Astrocyte (in vitro differentiated cells and primary cell): ENCODE measurements around the gene UBE2G1.

Experiments
- EZH2 ChIP-seq: IDR thresholded peaks from 2 replicates; pipeline ENCODE4 v1.6.1; 2012; ENCODE audit warnings: mild to moderate bottlenecking, low read length, inconsistent platforms; ENCODE audit not compliant: insufficient read depth
- TF ChIP-seq, protein P1 (sequence below): IDR thresholded peaks from 2 replicates; pipeline ENCODE4 v1.5.1; 2011; ENCODE audit warnings: low read depth, mild to moderate bottlenecking, inconsistent platforms, low read length, moderate library complexity; ENCODE audit not compliant: insufficient read depth

DNA sequence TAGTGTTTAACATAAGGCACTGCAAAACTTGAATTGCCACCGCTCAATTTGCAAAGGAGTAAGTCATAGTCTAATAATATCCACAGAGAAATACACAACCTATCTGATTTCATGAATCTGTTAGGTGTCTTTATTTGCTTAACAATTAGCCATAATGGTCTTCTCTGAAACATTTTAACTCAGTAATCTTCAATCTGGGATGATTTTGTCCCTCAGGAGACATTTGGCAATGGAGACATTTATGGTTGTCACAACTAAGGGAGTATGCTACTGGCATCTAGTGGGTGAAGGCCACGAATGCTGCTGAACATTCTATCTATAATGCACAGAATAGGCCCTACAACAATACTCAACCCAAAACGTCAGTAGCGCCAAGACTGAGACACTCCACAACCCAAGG, 4.3 kb downstream of the UBE2G1 start:
- TF ChIP-seq, protein P1, sequence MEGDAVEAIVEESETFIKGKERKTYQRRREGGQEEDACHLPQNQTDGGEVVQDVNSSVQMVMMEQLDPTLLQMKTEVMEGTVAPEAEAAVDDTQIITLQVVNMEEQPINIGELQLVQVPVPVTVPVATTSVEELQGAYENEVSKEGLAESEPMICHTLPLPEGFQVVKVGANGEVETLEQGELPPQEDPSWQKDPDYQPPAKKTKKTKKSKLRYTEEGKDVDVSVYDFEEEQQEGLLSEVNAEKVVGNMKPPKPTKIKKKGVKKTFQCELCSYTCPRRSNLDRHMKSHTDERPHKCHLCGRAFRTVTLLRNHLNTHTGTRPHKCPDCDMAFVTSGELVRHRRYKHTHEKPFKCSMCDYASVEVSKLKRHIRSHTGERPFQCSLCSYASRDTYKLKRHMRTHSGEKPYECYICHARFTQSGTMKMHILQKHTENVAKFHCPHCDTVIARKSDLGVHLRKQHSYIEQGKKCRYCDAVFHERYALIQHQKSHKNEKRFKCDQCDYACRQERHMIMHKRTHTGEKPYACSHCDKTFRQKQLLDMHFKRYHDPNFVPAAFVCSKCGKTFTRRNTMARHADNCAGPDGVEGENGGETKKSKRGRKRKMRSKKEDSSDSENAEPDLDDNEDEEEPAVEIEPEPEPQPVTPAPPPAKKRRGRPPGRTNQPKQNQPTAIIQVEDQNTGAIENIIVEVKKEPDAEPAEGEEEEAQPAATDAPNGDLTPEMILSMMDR: no peak
- no peak for TF ChIP-seq EZH2
